Measurements from ENCODE around the gene IFRD2. TPM values are rescaled to one million over a fixed set of nuclear protein-coding genes. Genes with fewer than 3 reads are reported as not detected.

The IFRD2 gene
- total and polyA plus RNA-seq, 2 of the 13 experiments (the other 11 are each of a cell fraction or from before 2014, with no cell fraction given) = 32.8 to 96.1 TPM

- TF ChIP-seq ZNF746 (CRISPR knock-in tag; IDR thresholded peaks at IDR 0.05) (no peak; the same call in 1 of the 2 replicates), LBX2 (CRISPR knock-in tag; IDR thresholded peaks at IDR 0.05; ENCODE audit: borderline replicate concordance) (no peak), FOXK2 (IDR thresholded peaks at IDR 0.05) (no peak), WIZ (CRISPR knock-in tag; IDR thresholded peaks at IDR 0.05) (no peak), HDAC1 (CRISPR knock-in tag; IDR thresholded peaks at IDR 0.05) (peak; percentile 11; the same call in 1 of the 2 replicates), ZNF530 (CRISPR knock-in tag; IDR thresholded peaks at IDR 0.05; ENCODE audit: low read depth) (no peak), THAP11 (CRISPR knock-in tag; IDR thresholded peaks at IDR 0.05) (no peak), NFRKB (IDR thresholded peaks at IDR 0.05) (no peak), ZNF574 (CRISPR knock-in tag; IDR thresholded peaks at IDR 0.05) (no peak; the same call in 1 of the 2 replicates), PBX2 (CRISPR knock-in tag; IDR thresholded peaks at IDR 0.05) (no peak), TFDP1 (CRISPR knock-in tag; IDR thresholded peaks at IDR 0.05; ENCODE audit: borderline replicate concordance) (no peak), MED13 (CRISPR knock-in tag; IDR thresholded peaks at IDR 0.05) (no peak), ZNF616 (CRISPR knock-in tag; IDR thresholded peaks at IDR 0.05; ENCODE audit: low read depth) (no peak), SAP130 (CRISPR knock-in tag; IDR thresholded peaks at IDR 0.05; ENCODE audit: low read depth) (0 out of 2 replicates have a peak, but pooled peaks have one; percentile 39), STAT5B (CRISPR knock-in tag; IDR thresholded peaks at IDR 0.05) (no peak), ZNF784 (CRISPR knock-in tag; IDR thresholded peaks at IDR 0.05; ENCODE audit: borderline replicate concordance) (no peak), ZFP90 (CRISPR knock-in tag; IDR thresholded peaks at IDR 0.05; ENCODE audit: borderline replicate concordance) (no peak), ZNF687 (CRISPR knock-in tag; IDR thresholded peaks at IDR 0.05) (peak; percentile 72), POLR2A (IDR thresholded peaks at IDR 0.05; ENCODE audit: insufficient read depth in 1 of 2, low read depth in 2 of 2, low read length in 2 of 2) (peak in 1 of 2 experiments; percentile 24; a peak in 1 of 4 replicates), SNAPC2 (CRISPR knock-in tag; IDR thresholded peaks at IDR 0.05) (no peak)
These were observed 27.2 kb downstream of the IFRD2 start (continued) for GRCh38 chr3:50264964-50265485.

Data from HepG2 (cell line).